PC-9 (cell line): ENCODE results near the gene BANF2.

Experiments used
- CTCF ChIP-seq: fragments of 200-600 bp; sonication (generic); conservative IDR thresholded peaks from 2 replicates; pipeline ENCODE4 v1.6.1; 2017; ENCODE audit warnings: mixed run types, antibody characterized with exemption, mild to moderate bottlenecking, moderate library complexity
- EZH2 ChIP-seq: fragments of 200-600 bp; sonication (generic); IDR thresholded peaks from 2 replicates; pipeline ENCODE4 v1.8.0; 2017; ENCODE audit warnings: antibody characterized with exemption, low read depth

DNA sequence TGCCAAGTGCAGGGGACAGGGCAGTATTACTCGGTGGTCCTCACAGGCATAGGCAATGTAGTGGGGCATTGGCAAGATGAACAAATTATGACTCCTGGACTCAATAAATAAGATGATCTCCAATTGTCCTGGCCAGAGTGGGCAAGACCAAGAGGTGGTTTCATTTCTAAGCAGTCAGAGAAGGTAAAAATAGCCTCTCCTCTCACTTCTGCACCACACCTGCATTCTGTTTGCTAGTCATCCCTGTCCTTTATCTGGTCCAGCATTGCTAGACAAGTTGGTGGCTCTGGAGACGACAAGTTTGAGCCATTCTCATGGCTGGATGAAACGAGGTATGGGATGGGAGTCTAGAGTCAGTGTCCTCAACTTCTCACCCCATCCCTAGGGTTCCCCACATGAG lies 83.0 kb downstream of the BANF2 start:
- TF ChIP-seq CTCF (no peak), EZH2 (no peak)
